Fibroblast of skin of left biceps (primary cell): ENCODE measurements around the gene PXN.

Experiments used
- DNase-seq, 2 experiments: peaks; one replicate each; pipeline ENCODE4 v3.0.0-alpha.2; 2013; ENCODE audit warnings: low read depth in 2 of 2

The PXN gene

DNA sequence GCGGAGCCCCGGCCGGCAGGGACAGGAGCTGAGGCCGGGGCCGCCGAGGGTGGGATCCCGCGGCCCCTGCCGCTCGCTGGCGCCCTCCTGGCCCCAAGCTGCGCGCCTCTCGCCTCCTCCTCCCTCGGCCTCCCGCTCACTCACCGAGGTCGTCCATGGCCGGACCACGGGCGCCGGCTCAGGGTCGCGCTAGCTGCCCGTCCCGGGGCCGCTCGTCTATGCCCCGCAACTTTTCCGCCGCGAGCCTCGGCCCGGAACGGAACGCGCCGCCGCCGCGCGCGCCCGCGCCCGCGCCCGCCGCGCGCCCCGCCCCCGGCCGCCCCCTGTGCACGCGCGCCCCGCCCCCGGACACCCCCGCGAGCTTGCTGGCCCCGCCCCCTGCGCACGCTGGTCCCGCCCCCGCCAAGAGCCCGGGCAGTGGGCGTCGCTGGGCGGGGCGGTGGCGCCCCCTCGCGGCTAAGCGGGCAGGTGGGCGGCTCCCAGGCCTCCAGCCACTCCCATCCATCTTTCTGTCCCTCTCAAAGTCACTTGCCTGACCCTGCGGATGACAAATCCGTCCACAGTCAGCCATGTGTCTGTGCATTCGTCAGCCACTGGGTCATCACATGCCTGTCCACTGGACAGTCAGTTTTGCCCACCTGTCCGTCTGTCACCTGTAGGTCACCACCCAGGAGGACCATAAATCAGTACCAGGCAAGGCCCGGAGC, at the start of gene PXN:
Gene PXN, minus strand, starts transcription at position 258 of the 707 bp plus-strand sequence. Its CDS starts 101 bp downstream, at position 157.
- DNase-seq: peak in 1 of 2 experiments; percentile 50

DNA sequence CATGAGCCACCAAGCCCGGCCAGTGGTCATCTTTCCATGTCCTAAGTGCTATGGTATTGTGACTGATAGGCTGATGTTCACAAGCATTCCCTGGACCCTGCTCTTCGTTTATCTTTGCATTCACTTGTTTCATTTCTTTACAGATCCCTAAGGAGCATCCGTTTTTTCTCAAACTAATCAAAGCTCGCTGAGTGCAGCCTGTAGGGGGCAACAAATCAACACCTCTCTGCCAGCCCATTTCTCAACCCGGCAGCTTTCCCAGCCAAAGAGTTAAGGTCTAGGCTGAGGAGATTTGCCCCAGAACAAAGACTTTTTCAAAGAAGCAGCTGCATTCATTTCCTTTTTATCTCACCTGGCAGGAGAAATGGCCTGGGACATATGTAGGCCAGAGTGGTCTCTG, 48.7 kb upstream of the PXN start:
- DNase-seq: no peak

DNA sequence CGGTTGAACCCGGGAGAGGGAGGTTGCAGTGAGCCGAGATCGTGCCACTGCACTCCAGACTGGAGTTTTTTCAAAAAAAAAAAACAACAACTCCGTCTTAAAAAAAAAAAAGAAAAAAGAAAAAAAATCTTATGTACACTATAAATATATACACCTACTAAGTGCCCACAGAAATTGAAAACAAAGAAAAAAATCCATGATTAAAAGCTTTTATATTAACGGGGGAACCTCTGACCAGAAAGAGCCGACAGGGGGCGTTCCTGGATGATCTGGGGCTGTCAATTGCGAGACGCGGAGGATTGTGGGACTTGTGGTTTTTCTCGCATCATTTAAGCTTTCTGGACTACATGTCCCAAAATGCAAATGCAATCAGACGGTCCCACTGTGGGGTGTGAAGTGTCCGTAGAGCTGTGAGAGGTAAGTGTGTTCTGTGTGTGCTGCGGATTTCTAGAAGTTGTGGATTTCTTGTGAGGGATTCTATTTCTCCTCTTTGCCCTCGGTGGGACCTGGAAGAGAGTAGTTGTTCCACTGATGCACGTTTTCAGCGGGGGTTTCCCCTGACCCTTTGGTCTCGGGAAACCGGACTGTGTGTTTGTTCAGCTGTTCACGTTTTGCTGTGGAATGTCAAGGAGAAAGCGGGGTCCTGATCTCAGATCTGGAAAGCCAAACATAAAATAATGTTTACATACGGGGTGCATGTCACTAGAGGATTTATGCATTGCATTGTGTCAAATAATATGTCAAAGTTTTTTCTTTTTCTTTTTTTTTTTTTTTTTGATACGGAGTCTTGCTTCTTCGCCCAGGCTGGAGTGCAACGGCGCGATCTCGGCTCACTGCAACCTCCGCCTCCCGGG, 36.7 kb upstream of the PXN start, which contains the start of gene SIRT4:
Gene SIRT4, plus strand, starts transcription at position 360 of the 854 bp plus-strand sequence. CDS start 1,241 bp downstream, outside the sequence.
- peak; percentile 79 to 87 for DNase-seq

DNA sequence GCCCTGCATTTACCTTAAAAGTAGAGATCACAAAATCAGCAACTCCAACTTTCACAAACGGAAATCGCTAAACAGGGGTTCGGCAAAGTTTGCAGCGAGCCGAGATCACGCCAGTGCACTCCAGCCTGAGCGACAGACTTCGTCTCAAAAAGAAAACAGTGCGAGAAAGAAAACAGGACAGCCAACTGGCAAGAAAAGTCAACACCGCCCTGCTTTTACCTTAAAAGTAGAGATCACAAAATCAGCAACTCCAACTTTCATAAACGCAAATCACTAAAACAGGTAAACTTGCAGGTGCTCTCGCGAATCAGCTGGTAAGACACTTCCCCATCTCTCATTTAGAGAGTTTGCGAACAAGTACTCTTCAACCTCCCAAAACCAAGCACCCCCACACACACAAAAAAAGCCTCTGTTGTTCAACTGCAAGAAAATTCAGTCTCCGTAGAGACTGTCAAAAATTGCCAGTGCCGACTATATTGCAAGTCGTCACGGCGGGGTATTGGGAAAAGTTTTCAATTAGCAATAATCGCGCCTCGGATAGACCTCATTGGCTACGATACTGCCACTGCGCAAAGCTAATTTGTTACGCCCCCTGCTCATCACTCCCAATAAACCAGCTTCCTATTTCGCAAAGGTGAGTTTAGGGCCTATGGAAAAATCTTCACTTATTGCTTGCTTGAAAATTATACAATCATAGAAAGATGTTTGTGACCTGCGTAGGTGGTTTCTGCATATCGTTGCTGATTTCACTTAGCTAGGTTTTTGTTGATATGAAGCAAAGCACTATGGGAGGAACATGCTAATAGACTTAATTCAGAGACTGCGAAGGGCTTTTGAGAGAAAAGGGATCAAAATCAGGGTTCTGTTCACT, 27.4 kb upstream of the PXN start, which contains the start of gene RNU4-1:
Gene RNU4-1, minus strand, starts transcription at position 577 of the 871 bp plus-strand sequence.
- peak; percentile 95 to 96 for DNase-seq

DNA sequence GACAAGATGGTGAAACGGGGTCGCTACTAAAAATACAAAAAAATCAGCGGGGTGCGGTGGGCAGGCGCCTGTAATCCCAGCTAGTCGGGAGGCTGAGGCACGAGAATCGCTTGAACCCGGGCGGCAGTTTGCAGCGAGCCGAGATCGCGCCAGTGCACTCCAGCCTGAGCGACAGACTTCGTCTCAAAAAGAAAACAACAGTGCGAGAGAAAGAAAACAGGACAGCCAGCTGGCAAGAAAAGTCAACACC, 26.8 kb upstream of the PXN start:
- DNase-seq: no peak

DNA sequence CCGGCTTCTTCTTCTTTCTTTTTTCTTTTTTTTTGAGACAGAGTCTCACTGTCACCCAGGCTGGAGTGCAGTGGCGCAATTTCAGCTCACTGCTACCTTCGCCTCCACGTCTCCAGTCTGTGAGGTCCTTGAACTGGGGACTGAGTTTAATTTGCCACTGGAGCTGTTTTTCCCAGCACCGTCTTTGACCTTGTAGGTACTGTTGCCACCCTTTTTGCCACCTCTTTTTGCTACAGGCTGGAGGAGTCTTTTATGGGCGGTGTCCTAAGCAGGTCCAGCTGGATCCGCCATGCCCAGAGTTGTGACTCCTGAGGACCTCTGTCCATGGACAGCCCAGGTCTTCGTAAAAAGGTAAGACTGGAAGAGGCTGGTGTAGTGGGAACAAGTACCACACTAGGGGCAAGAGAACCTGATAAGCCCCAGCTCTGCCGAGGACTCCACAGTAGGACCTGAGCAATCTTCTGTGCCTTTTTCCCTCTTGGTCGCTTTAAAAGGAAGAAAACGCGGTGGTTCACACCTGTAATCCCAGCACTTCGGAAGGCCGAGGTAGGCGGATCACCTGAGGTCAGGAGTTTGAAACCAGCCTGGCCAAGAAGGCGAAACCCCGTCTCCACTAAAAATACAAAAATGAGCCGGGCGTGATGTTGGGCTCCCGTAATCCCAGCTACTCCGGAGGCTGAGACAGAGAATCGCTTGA, 25.2 kb upstream of the PXN start:
- DNase-seq: no peak

DNA sequence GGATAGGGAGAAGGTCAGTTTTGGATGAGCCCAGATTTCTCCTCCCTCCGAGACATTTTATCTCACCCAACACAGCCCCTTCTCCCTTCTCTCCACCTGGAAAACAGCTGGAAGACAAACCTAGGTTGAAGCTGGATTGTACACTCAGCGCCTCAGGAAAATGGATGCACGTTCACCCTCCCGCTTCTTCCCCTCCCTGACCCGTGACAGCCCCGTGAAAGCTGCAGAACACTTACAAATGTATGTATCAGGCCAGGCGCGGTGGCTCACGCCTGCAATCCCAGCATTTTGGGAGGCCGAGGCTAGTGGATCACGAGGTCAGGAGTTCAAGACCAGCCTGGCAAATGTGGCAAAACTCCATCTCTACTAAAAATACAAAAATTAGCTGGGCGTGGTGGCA, 22.0 kb upstream of the PXN start:
- DNase-seq: no peak

DNA sequence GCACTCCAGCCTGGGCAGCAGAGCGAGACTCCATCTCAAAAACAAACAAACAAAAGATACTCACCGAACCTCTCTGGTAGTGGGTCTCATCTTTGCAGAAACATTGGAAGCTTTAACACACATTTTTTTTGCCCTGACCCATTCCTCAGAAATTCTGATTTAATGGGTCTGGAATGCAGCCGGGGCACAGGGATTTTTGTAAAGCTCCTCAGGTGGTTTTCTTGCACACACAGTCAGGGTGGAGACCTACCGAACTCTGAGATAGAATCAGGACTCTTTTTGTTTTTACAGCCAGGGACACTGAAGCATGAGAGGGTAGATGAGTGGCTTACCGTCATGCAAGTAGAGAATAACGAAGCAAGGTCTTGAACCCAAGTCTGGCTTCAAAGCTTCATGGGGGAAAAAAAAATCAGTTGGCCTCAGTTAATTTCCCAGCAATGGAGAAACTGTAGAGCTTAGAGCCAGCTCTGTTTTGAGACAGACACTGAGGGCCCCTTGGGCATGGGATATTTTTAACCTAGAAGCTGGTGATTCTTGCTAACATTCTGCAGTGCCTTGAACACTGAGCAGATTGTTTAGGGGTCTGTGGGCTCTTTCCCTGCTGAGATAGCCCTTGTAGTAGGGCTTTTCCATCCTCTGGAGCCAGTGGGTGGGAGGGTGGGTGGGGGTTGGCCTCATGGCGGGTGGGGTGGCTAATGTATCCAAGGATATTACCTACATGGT, 21.4 kb upstream of the PXN start:
- no peak for DNase-seq

DNA sequence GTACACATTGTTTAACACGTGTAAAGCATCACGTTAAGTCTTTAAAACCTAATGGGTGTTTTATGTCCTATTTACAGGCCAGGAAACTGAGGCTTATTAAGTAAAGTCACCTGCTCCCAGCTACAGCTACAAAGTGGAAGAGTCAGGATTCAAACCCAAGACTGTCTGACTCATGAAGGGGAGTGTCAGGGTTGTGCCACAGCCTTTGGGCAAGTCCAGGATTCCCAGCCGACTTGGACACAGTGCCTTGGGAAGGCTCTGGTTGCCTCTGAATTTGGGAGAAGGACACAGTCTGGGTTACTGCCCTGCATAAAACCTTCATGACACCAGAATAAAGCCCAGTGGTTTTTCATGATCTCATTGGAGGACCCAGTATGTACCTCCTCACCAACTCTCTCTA, 18.9 kb upstream of the PXN start:
- no peak for DNase-seq

DNA sequence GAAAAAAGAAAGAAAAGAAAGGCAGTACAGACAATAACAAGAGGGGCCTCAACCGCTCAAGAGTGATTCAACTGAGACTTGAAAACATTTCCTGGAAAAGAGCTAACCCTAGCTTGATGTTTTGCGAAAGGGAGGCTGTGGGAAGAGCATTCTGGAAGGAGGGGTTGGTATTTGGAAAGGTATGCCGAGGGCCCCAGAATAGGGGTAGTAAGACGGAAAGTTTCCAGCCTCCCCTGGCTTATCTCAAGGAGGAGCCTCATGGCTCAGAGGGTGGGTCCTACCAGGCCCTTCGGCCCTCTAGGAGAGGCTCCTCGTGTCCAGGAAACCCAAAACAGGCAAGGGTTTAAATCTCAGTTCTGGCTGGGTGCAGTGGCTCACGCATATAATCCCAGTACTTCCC, 17.8 kb upstream of the PXN start:
- DNase-seq: no peak

DNA sequence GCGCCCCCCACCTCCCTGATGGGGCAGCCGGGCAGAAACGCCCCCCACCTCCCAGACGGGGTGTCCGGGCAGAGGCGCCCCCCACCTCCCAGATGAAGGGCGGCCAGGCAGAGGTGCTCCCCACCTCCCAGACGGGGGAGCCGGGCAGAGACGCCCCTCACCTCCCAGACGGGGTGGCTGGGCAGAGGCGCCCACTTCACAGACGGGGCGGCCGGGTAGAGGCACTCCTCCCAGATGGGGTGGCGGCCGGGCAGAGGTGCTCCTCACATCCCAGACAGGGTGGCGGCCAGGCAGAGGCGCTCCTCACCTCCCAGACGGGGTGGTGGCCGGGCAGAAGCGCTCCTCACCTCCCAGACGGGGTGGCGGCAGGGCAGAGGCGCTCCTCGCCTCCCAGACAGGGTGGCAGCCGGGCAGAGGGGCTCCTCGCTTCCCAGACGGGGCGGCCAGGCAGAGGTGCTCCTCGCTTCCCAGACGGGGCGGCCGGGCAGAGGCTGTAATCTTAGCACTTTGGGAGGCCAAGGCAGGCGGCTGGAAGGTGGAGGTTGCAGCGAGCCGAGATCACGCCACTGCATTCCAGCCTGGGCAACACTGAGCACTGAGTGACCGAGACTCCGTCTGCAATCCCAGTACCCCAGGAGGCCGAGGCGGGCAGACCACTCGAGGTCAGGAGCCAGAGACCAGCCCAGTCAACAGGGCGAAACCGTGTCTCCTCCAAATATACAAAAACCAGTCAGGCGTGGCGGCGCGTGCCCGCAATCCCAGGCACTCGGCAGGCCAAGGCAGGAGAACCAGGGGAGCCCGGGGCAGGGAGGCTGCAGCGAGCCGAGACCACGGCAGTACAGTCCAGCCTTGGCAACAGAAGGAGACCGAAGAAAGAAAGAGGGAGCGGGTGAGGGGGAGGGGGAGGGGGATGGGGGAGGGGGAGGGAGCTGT, 12.9 kb upstream of the PXN start:
- no peak for DNase-seq

DNA sequence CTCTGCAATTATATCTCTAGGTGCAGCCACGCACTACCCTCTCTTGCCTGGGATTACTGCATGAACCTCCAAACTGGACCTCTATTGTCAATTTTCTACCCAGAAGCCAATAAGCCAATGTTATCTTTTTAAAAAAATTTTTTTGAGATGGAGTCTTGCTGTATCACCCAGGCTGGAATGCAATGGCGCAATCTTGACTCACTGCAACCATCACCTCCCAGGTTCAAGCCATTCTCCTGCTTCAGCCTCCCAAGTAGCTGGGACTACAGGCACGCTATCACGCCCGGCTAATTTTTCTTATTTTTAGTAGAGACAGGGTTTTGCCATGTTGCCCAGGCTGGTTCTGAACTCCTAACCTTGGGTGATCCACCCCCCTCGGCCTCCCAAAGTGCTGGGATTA, 11.2 kb upstream of the PXN start:
- no peak for DNase-seq

DNA sequence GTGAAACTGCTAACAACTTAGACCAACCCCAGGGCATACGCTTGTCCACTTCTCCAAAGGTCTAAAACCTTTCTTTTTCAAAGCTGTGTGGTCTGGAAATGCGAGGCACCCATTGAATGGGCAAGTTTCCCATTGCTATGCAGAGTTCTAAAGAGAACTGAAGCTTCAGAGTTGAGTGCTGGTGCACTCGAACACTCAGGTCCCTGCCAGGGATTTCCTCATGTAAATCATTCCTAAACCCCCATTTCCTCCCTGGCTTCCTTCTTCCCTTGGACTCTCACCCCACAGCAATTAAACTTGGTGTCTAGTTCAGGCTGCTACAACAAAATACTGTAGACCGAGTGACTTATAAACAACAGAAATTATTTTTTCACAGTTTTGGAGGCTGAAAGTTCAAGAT, 2.2 kb upstream of the PXN start:
- DNase-seq: no peak

DNA sequence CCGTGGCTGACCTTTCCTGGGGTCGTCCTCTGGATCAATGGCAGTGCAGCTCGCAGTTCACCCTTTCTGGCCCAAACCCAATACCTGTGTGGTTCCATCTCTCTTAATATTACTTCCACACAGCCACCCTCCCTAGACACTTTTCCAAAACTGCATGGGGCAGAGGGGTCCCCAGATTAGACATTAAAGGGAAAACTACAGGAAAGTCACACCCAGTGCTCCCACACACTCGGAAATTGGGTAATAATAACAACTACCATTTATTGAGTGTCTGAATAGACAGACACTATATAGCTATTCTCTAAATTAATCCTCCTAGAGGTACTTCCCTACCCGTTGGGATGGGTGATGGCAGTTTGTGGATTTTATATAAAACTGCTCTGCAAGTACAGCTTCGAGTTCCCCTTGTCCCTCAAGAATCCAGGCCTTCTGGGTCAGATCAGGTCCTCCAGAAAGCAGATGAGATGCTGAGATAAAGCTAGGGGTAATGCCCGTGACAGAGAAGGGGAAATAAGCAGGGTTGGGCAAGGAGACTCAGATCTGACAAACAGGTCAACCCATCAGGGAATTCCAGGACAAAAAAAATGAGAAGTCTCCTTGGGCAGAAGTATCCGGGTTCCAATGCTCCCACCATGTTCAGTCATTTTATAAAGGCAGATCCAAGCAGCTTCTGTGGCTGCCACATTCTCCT, 795 bp upstream of the PXN start:
- no peak for DNase-seq

DNA sequence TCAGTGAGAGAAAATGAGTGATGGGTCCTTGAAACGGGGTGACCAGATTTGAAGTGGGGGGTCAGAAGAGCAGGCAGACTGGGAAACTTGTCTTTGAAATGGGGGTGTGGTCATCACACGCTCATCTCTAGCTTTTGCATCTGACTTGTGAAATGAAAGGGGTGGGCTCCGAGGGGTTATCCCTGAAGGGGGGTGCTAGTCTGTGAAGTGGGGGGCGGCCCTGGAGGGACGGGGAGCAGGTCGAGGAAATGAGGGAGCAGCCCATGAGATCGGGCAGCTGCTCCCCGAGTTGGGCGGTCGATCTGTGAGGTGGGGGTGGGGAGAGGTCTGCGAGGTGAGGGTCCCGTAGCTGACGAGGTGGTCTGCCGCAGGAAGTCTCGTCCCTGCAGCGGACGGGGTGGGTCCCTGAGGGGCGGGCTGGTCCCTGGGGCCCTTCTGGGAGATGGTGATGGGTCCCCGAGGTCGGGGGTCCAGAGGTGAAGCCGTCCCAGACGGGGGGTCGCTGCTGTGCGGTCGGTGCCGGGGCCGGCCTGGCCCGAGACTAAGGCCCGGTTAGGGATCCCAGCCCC, 542 bp downstream of the PXN start:
- no peak for DNase-seq

DNA sequence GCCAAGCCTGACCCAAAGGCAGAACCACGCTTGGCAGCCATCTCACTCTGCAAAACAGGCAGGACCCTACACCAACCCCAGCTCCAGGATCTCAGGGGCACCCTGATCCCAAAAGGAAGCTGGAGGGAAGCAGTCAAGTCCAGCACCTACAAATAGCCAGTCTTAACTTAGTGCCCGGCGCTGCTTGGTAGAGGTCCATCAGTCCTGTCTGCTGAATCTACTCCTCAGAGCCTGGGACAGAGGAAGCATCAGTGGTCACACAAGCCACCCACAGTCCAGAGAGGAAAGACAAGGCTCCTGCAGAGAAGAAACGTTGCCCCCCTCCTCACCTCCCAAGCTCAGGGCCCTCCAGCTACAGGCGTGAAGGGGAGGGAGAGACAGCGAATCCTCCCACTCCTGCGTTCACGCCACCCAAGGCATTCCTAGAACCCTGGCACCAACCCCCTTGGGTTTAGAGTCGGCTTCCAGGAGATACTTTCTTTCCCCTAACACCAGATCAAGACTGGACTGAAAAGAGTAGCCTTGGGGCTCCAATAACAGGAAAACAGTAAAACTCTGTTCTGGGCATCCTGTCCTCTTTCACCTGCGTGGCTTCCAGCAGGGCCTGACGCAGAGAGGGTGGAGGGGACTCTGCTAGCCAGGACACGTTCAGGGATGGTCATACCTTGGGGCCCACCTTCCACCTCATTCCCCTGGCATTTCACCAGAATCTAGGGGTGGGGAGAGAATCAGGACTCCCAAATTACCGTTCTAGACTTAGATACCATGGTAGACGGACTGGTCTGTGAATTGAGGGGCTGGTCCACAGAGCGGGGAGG, 1.2 kb downstream of the PXN start:
- DNase-seq: no peak

DNA sequence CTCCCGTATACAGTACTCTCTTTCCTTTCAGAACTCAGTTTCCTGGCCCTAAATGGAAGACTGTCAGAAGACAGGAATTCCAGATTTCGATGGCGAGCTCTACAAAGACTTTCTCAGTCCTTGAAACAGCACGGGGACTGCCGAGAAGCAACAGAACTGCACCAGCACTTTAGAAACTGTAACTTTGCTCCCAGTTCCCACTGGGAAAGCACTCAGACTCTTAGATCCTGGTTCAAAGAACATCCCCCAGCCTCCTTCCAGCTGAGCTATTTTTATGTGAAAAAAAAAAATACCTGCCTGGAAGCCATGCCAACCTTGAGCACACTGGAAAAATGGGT, 1.8 kb downstream of the PXN start:
- no peak for DNase-seq
